Keratinocyte (primary cell): ENCODE results near the gene LYZL4.

ENCODE experiments used
- CTCF ChIP-seq, 3 experiments: IDR thresholded peaks in 1 of 3; conservative IDR thresholded peaks in 1 of 3; optimal IDR thresholded peaks in 1 of 3; 2 replicates in 2 of 3; 3 replicates in 1 of 3; pipeline versions ENCODE3 to v1.5.1; 2011; ENCODE audit warnings: low read length in 3 of 3, mild to moderate bottlenecking in 3 of 3, moderate library complexity in 2 of 3, control low read depth in 1 of 3, inconsistent platforms in 1 of 3; ENCODE audit not compliant: insufficient read depth in 2 of 3; ENCODE audit errors: extremely low read depth in 1 of 3
- EZH2 ChIP-seq: IDR thresholded peaks from one replicate; pipeline ENCODE4 v1.6.1; 2012; ENCODE audit warnings: inconsistent platforms, mild to moderate bottlenecking, low read length, moderate library complexity

DNA sequence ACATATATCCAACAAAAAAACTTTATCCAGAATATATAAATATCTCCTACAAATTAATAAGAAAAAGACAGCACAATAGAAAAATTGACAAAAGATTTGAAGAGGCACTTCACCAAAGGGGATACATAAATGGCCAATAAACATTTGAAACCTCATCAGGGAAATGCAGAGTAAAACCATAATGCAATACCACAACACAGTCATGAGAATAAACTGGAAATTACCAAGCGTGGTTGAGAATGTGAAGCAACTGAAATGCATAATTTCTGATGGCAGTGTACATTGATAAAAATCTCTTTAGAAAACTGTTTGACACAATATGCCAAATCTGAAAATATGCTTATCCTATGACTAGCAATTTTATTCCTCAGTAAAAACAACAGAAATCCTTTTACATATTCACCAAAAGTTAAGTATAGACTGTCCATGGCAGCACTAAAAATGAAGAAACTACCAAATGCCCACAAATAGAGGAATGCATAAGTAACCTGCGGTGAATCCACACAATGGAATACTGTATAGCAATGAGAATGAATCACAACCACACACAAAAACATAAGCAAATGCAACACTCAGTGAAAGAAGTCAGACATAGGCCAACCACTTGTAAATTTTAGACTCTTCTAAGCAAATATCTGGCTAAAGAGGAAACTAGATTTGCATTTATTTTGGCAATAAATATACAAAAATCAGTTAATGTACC, 7.9 kb downstream of the LYZL4 start:
- no peak for TF ChIP-seq CTCF (optimal IDR thresholded peaks at IDR 0.05 in 1 of 3, IDR thresholded peaks at IDR 0.05 in 1 of 3, conservative IDR thresholded peaks at IDR 0.05 in 1 of 3; ENCODE audit: extremely low read depth in 1 of 3, insufficient read depth in 2 of 3, low read length in 3 of 3)
- no peak for TF ChIP-seq EZH2
